Measurements from ENCODE around the gene TMEM231. TPM values are rescaled to one million over a fixed set of nuclear protein-coding genes. Genes with fewer than 3 reads are reported as not detected.
"Not testable (repeated sequence)": the region's sequence is repeated elsewhere in the genome, so short reads cannot be mapped to it uniquely, and the experiment has no call there.

TMEM231 gene
- total and polyA plus RNA-seq, 11 donors = 1.7 to 9.1 (median 7.1) TPM

DNA sequence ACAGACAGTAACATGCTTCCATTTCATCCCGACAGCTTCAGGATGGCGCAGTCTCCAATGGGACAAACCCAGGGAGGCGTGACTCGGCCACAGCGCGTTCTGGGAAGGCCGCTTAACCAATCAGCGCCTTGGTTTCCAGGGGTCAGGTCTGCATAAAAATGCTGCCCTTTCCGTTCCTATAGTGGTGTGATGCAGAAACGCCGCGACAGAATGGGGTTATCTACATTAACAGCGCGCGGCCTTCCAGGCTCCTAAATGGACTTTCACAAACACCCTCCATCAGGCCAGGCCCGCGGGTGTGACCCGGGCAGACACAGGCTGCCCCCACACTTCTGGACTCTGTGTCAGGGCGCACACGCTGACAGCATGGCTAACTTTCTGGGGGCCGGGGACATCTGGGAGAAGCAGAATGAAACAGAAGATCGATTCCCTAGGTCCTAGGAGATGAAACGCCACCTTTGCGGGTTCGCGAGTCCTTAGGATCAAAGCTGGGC, 792 bp downstream of the TMEM231 start:
- intact Hi-C loops (cut with DNase I) = loop anchor here in 4 of 10 donors (2.0 to 10.0 kb wide), 4 partner anchors 38 to 80 kb away; partner anchors contain the start of gene ADAT1 (in 2 of the 4)
- H3K4me1 ChIP-seq = peaks cover 0 to 41% (median 17%) of the 10 kb centered on the region in 12 donors
- H3K36me3 ChIP-seq = no peaks in the 10 kb centered on the region
- ATAC-seq (peak; percentile 80 to 89 (median 84)), DNase-seq (peak; percentile 86 to 91 (median 88))
- 1 to 2% (median 1%) methylated on average over 23 to 26 of the region's 26 CpGs for WGBS, 4 donors
- H3K9me3 ChIP-seq = no peaks in the 10 kb centered on the region
- H3K27ac ChIP-seq = peak overlapping the region in 11 of 12 donors; percentile 65 to 89 (median 81)
- no peak for TF ChIP-seq POLR2A (IDR thresholded peaks at IDR 0.05)
- TF ChIP-seq, protein P1, sequence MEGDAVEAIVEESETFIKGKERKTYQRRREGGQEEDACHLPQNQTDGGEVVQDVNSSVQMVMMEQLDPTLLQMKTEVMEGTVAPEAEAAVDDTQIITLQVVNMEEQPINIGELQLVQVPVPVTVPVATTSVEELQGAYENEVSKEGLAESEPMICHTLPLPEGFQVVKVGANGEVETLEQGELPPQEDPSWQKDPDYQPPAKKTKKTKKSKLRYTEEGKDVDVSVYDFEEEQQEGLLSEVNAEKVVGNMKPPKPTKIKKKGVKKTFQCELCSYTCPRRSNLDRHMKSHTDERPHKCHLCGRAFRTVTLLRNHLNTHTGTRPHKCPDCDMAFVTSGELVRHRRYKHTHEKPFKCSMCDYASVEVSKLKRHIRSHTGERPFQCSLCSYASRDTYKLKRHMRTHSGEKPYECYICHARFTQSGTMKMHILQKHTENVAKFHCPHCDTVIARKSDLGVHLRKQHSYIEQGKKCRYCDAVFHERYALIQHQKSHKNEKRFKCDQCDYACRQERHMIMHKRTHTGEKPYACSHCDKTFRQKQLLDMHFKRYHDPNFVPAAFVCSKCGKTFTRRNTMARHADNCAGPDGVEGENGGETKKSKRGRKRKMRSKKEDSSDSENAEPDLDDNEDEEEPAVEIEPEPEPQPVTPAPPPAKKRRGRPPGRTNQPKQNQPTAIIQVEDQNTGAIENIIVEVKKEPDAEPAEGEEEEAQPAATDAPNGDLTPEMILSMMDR (IDR thresholded peaks at IDR 0.05) = no peak
- peak overlapping the region; percentile 50 to 87 (median 76) for H3K4me3 ChIP-seq
- no peaks in the 10 kb centered on the region for H3K27me3 ChIP-seq

GRCh38 chr16:75552951-75553350, 3.1 kb downstream of the TMEM231 start:
- TF ChIP-seq POLR2A (IDR thresholded peaks at IDR 0.05) = no peak
- TF ChIP-seq, protein P1 (IDR thresholded peaks at IDR 0.05) = no peak
- Histone ChIP-seq H3K27ac (peak overlapping the region in 7 of 12 donors; percentile 25 to 76 (median 60)), H3K27me3 (no peaks in the 10 kb centered on the region), H3K36me3 (no peaks in the 10 kb centered on the region), H3K4me3 (no peak overlapping the region), H3K9me3 (no peaks in the 10 kb centered on the region), H3K4me1 (peaks cover 0 to 41% (median 17%) of the 10 kb centered on the region in 12 donors)
- intact Hi-C loops (cut with DNase I) = loop anchor here in 4 of 10 donors (5.0 to 10.0 kb wide), 4 partner anchors 36 to 81 kb away; partner anchors contain the start of gene ADAT1 (in 1 of the 4)
- ATAC-seq (peak in 1 of 4 donors; percentile 33), DNase-seq (no peak)
- WGBS, 4 donors = 52 to 67% (median 55%) methylated on average over 2 of the region's 2 CpGs

GRCh38 chr16:75550211-75550662, 5.8 kb downstream of the TMEM231 start:
- H3K9me3 ChIP-seq = no peaks in the 10 kb centered on the region
- peak overlapping the region in 5 of 12 donors; percentile 5 to 32 (median 23) for H3K4me3 ChIP-seq
- TF ChIP-seq POLR2A (IDR thresholded peaks at IDR 0.05) = no peak
- TF ChIP-seq, protein P1 (IDR thresholded peaks at IDR 0.05) = peak; percentile 14 to 68 (median 48)
- peaks cover 0 to 35% (median 9%) of the 10 kb centered on the region in 12 donors for H3K4me1 ChIP-seq
- no peaks in the 10 kb centered on the region for H3K27me3 ChIP-seq
- 60 to 72% (median 65%) methylated on average over 7 of the region's 7 CpGs for WGBS, 4 donors
- peak overlapping the region in 10 of 12 donors; percentile 50 to 81 (median 70) for H3K27ac ChIP-seq
- intact Hi-C loops (cut with DNase I) = loop anchor here in 5 of 10 donors (2.0 to 10.0 kb wide), 5 partner anchors 33 to 78 kb away; partner anchors contain the start of gene ADAT1 (in 2 of the 5)
- H3K36me3 ChIP-seq = no peaks in the 10 kb centered on the region
- ATAC-seq (peak; percentile 54 to 89 (median 64)), DNase-seq (peak in 4 of 5 donors; percentile 51 to 76 (median 73))

GRCh38 chr16:75548456-75548855, 7.6 kb downstream of the TMEM231 start:
- WGBS, 4 donors = 96 to 98% (median 97%) methylated on average over 9 of the region's 9 CpGs

More at GRCh38 chr16:75548456-75548855, 7.6 kb downstream of the TMEM231 start:
- peaks cover 0 to 14% (median 0%) of the 10 kb centered on the region in 9 donors for H3K36me3 ChIP-seq
- not testable (repeated sequence) for DNase-seq, H3K4me3 ChIP-seq, ATAC-seq, H3K27ac ChIP-seq, H3K27me3 ChIP-seq, H3K9me3 ChIP-seq
- peaks cover 0 to 20% (median 5%) of the 10 kb centered on the region in 12 donors for H3K4me1 ChIP-seq
- intact Hi-C loops (cut with DNase I) = loop anchor here in 1 of 10 donors (10.0 kb wide), 1 partner anchor 74 kb away; no protein-coding TSS in a partner anchor

All from heart left ventricle (tissue), 16 donors.